ENCODE measurements around the gene SPATA13.

GRCh38 chr13:24287748-24288287, 127.3 kb downstream of the SPATA13 start:
- TF ChIP-seq POLR2A (IDR thresholded peaks at IDR 0.05) (no peak), CTCF (IDR thresholded peaks at IDR 0.05) (no peak)
